Natural killer cell (primary cell): ENCODE results near the gene KAT14. TPM values are rescaled to one million over a fixed set of nuclear protein-coding genes. Genes with fewer than 3 reads are reported as not detected.

Source experiments
- ATAC-seq, 3 donors: fragments of 150-1000 bp in 2 of 3; fragments of 200-7000 bp in 1 of 3; cut with Tn5 transposase; 1 replicate in 1 of 3; 2 replicates in 2 of 3; pipeline ENCODE4 v1.10.0; 2021; ENCODE audit warnings: mild to moderate bottlenecking in 2 of 3, moderate library complexity in 2 of 3
- DNase-seq, 2 donors: peaks; one replicate each; pipeline versions ENCODE4 v3.0.0 to v3.0.0-alpha.2; 2013 to 2021; ENCODE audit warnings: mixed read lengths in 1 of 2
- H3K27ac ChIP-seq: one replicate; pipeline ENCODE4 v1.5.1; 2013; ENCODE audit warnings: mild to moderate bottlenecking, low read length
- H3K27me3 ChIP-seq: one replicate; pipeline ENCODE4 v1.6.1; 2013; ENCODE audit warnings: low read length; ENCODE audit not compliant: control insufficient read depth, insufficient read depth
- H3K36me3 ChIP-seq: one replicate; pipeline ENCODE4 v1.6.1; 2013; ENCODE audit warnings: low read length; ENCODE audit not compliant: control insufficient read depth, insufficient read depth
- H3K4me1 ChIP-seq: one replicate; pipeline ENCODE4 v1.6.1; 2013; ENCODE audit warnings: low read length; ENCODE audit not compliant: control insufficient read depth, insufficient read depth
- H3K4me3 ChIP-seq: one replicate; pipeline ENCODE4 v1.5.1; 2013; ENCODE audit warnings: low read length
- H3K9me3 ChIP-seq: one replicate; pipeline ENCODE4 v1.6.1; 2013; ENCODE audit warnings: low read length; ENCODE audit not compliant: control insufficient read depth, insufficient read depth
- H3K27ac Mint-ChIP-seq, 2 donors: one replicate each; pipeline ENCODE4 v1.8.0; 2022; ENCODE audit warnings: mild to moderate bottlenecking in 2 of 2, mixed read lengths in 2 of 2, moderate library complexity in 1 of 2
- H3K27me3 Mint-ChIP-seq, 2 donors: one replicate each; pipeline ENCODE4 v1.8.0; 2022; ENCODE audit warnings: low read depth in 2 of 2, mixed read lengths in 2 of 2
- H3K36me3 Mint-ChIP-seq: one replicate; pipeline ENCODE4 v1.8.0; 2022; ENCODE audit warnings: mixed read lengths
- H3K4me1 Mint-ChIP-seq, 2 donors: one replicate each; pipeline ENCODE4 v1.8.0; 2022; ENCODE audit warnings: mixed read lengths in 2 of 2
- H3K4me3 Mint-ChIP-seq: one replicate; pipeline ENCODE4 v1.8.0; 2022; ENCODE audit warnings: mild to moderate bottlenecking, moderate library complexity, mixed read lengths
- H3K9me3 Mint-ChIP-seq, 2 donors: one replicate each; pipeline ENCODE4 v1.8.0; 2022; ENCODE audit warnings: mixed read lengths in 2 of 2
- WGBS: methylation state at CpG from one replicate; pipeline ENCODE4 v1.1.7; 2013; ENCODE audit warnings: missing lambda C conversion rate; ENCODE audit not compliant: insufficient coverage; 5-methylcytosine and 5-hydroxymethylcytosine counted together
- intact Hi-C: fragments of 100-400 bp; cut with micrococcal nuclease; formaldehyde crosslinking; loops from one replicate; pipeline ENCODE4 v1.14.2; 2022
- total RNA-seq, 4 donors: library from RNA; stranded (reverse); fragments of 120-200 nt in 1 of 4; gene quantifications; one replicate each; pipeline versions ENCODE4 v1.2.3 to v1.2.4, GENCODE V29; 2013 to 2022
- TF ChIP-seq, protein P1 (sequence below): fragments of 200-600 bp; IDR thresholded peaks from one replicate; pipeline ENCODE4 v1.8.0; 2022; ENCODE audit warnings: antibody characterized with exemption

Gene KAT14
- total RNA-seq, 3 donors from 2014 or later (not counting 1 experiment from before 2014, with no cell fraction given) = 9.7 to 13.0 (median 10.9) TPM

DNA sequence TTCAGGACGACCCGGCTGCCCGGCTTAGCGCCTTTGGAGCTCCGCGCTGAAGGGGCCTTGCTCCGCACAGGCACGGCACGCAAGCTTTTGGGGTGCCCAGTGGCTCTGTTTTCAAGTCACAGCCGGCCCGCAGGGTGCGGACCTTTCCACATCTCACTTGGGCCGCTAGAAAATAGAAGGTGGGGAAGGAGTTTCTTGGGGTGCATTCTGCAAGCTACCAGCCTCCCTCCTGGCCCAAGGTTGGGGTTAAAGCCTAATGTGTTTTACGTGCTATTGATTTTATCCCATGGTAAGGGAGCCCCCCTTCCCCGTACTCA lies 561 bp downstream of the KAT14 start:
- Mint-ChIP-seq H3K4me1 (peaks cover 27 to 37% of the 10 kb centered on the region in 2 donors), H3K4me3 (peak overlapping the region; percentile 88), H3K27me3 (no peaks in the 10 kb centered on the region), H3K9me3 (no peaks in the 10 kb centered on the region), H3K27ac (peak overlapping the region; percentile 67 to 91), H3K36me3 (no peaks in the 10 kb centered on the region)
- Histone ChIP-seq H3K9me3 (no peaks in the 10 kb centered on the region), H3K4me1 (peaks cover 15% of the 10 kb centered on the region), H3K4me3 (peak overlapping the region; percentile 98), H3K27me3 (no peaks in the 10 kb centered on the region), H3K36me3 (peaks cover 7% of the 10 kb centered on the region), H3K27ac (peak overlapping the region; percentile 89)
- intact Hi-C loops = loop anchor here (10.0 kb wide), 1 partner anchor 367 kb away; the partner anchor contains the start of gene SEC23B
- TF ChIP-seq, protein P1, sequence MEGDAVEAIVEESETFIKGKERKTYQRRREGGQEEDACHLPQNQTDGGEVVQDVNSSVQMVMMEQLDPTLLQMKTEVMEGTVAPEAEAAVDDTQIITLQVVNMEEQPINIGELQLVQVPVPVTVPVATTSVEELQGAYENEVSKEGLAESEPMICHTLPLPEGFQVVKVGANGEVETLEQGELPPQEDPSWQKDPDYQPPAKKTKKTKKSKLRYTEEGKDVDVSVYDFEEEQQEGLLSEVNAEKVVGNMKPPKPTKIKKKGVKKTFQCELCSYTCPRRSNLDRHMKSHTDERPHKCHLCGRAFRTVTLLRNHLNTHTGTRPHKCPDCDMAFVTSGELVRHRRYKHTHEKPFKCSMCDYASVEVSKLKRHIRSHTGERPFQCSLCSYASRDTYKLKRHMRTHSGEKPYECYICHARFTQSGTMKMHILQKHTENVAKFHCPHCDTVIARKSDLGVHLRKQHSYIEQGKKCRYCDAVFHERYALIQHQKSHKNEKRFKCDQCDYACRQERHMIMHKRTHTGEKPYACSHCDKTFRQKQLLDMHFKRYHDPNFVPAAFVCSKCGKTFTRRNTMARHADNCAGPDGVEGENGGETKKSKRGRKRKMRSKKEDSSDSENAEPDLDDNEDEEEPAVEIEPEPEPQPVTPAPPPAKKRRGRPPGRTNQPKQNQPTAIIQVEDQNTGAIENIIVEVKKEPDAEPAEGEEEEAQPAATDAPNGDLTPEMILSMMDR = no peak
- WGBS = 0% methylated on average over 14 of the region's 15 CpGs
- ATAC-seq = no peak
- DNase-seq = no peak

DNA sequence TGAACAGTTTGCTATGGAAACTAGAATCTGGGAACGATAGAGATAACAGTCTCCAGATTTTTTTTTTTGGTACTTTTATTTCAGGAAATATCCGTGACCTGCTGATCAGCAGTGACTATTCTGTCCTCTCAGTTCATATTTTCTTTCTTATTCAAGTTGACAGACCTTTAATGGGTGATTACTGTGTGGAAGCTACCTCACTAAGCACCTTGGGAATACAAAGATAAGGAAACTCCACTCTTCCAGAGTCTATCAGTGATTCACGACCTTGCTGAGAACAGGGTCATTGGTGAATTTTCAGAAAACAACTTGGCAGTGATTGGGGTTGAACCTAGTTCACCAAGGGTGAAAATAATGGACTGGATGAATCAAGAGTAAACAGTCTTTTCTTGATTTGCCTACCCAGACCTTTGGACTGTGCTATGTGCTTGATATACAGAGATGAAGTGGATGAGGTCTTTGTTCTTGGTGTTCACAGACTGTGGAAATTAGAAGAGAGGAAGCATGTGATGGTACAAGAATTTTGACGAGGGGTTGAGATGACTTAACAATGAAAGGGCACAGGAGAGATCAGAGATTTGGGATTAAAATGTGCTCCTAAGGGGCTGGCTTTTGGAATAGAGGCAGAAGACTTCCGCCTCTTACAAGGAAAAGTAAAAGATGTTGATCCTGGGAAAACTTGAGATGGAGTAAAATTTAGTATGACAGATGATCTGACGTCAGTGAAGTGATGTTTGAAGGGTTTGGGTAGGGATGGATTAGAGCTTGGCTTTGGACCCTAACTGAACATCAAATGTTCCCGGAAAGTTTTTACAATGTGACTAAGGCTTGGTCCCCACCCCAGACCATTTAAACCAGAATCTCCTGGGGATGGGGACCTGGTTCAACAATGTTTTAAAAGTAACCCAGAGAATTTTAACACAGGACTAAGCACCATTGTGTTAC lies 1.2 kb downstream of the KAT14 start:
- H3K36me3 Mint-ChIP-seq = no peaks in the 10 kb centered on the region
- peak overlapping the region; percentile 67 to 91 for H3K27ac Mint-ChIP-seq
- TF ChIP-seq, protein P1 = no peak
- H3K4me3 Mint-ChIP-seq = peak overlapping the region; percentile 88
- intact Hi-C loops = loop anchor here (10.0 kb wide), 1 partner anchor 366 kb away; the partner anchor contains the start of gene SEC23B
- H3K9me3 ChIP-seq = no peaks in the 10 kb centered on the region
- H3K9me3 Mint-ChIP-seq = no peaks in the 10 kb centered on the region
- peaks cover 7% of the 10 kb centered on the region for H3K36me3 ChIP-seq
- no peak for ATAC-seq
- 36% methylated on average over 6 of the region's 7 CpGs for WGBS
- H3K27ac ChIP-seq = peak overlapping the region; percentile 89
- H3K4me1 ChIP-seq = peaks cover 15% of the 10 kb centered on the region
- no peak for DNase-seq
- peaks cover 27 to 37% of the 10 kb centered on the region in 2 donors for H3K4me1 Mint-ChIP-seq
- peak overlapping the region; percentile 98 for H3K4me3 ChIP-seq
- H3K27me3 ChIP-seq = no peaks in the 10 kb centered on the region
- H3K27me3 Mint-ChIP-seq = no peaks in the 10 kb centered on the region

DNA sequence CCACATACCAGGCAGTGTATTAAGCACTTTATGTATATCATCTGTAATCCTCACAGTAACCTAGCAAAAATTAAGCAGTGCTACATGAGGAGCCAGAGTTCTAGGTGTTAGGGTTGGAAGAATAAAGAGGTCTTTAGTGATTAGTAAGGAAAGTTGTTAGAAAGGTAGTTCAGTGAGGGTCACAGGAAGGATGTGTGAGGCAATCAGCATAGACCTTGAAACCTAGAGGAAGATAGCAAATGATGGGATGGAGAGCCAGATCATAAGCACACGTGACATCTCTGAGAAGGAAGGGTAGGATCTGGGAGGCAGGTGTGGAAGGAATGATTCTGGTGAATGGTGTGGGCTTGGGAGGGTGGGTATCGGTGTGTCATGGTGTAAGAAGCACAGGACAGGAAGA lies 2.2 kb downstream of the KAT14 start:
- Histone ChIP-seq H3K9me3 (no peaks in the 10 kb centered on the region), H3K36me3 (peaks cover 10% of the 10 kb centered on the region), H3K27me3 (no peaks in the 10 kb centered on the region), H3K4me1 (peaks cover 15% of the 10 kb centered on the region), H3K27ac (no peak overlapping the region), H3K4me3 (no peak overlapping the region)
- ATAC-seq (no peak), DNase-seq (no peak)
- Mint-ChIP-seq H3K9me3 (no peaks in the 10 kb centered on the region), H3K4me1 (peaks cover 33 to 43% of the 10 kb centered on the region in 2 donors), H3K4me3 (peak overlapping the region; percentile 32), H3K27me3 (no peaks in the 10 kb centered on the region), H3K36me3 (no peaks in the 10 kb centered on the region), H3K27ac (no peak overlapping the region)
- TF ChIP-seq, protein P1 = no peak
- WGBS = 98% methylated on average over 2 of the region's 2 CpGs
- intact Hi-C loops = loop anchor here (10.0 kb wide), 1 partner anchor 365 kb away; the partner anchor contains the start of gene SEC23B
